Activated T-cell treated with anti-CD3 and anti-CD28 coated beads, Interleukin-2, amount 50 U/mL, for 24 hours (primary cell): ENCODE data around the gene TRNT1.

Source experiments
- DNase-seq: peaks from one replicate; pipeline ENCODE4 v3.0.0-alpha.2; 2020
- H3K27ac Mint-ChIP-seq: 2 replicates; pipeline ENCODE4 v1.8.0; 2020; ENCODE audit warnings: mild to moderate bottlenecking, mixed read lengths
- H3K27me3 Mint-ChIP-seq: 2 replicates; pipeline ENCODE4 v1.8.0; 2020; ENCODE audit warnings: mixed read lengths
- H3K36me3 Mint-ChIP-seq: 2 replicates; pipeline ENCODE4 v1.8.0; 2020; ENCODE audit warnings: low read depth, mixed read lengths
- H3K4me1 Mint-ChIP-seq: 2 replicates; pipeline ENCODE4 v1.8.0; 2020; ENCODE audit warnings: low read depth, mixed read lengths
- H3K4me3 Mint-ChIP-seq: 2 replicates; pipeline ENCODE4 v1.8.0; 2020; ENCODE audit warnings: mild to moderate bottlenecking, moderate library complexity, mixed read lengths
- H3K9me3 Mint-ChIP-seq: 2 replicates; pipeline ENCODE4 v1.8.0; 2020; ENCODE audit warnings: mixed read lengths

TRNT1 gene

DNA sequence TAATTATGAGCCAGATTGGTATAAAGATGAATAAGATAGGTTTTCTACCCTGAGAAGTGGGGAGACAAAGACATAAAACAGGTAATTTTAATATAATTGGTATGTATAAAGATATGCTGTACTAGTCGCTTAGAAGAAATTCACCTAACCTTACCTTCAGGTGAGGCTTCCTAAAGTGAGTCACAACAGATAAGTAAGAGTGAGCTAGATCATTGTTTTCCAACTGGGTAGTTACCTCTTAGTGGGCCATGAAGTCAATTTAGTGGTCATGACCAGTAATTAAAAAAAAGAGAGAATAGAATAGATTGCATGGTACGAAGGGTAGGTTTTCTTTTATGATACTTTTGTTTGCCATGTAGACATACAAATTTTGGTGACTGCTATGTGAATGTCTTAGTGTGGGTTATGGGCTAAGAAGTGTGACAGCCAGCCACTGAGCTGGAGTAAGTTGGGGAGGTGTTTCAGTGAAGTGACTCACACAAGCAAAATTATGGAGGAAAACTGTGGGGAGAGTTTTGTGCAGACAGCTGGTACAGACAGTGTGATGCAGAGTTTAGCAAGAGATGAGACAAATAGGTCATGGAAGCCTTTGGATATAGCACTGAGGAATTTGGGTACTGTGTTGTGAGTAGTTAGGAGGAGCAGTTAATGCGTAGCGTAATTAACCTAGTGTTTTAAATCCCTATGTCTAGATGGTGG is 8.2 kb downstream of the TRNT1 start:
- Mint-ChIP-seq H3K27me3 (no peaks in the 10 kb centered on the region), H3K36me3 (peaks cover 88% of the 10 kb centered on the region), H3K27ac (peak overlapping the region; percentile 86), H3K4me1 (peaks cover 71% of the 10 kb centered on the region), H3K4me3 (peak overlapping the region; percentile 34), H3K9me3 (no peaks in the 10 kb centered on the region)
- no peak for DNase-seq

GRCh38 chr3:3137526-3137925 is 10.8 kb downstream of the TRNT1 start:
- peaks cover 74% of the 10 kb centered on the region for H3K4me1 Mint-ChIP-seq
- H3K27me3 Mint-ChIP-seq, result no peaks in the 10 kb centered on the region
- peak overlapping the region; percentile 65 for H3K27ac Mint-ChIP-seq
- no peak overlapping the region for H3K4me3 Mint-ChIP-seq
- no peak for DNase-seq
- H3K9me3 Mint-ChIP-seq, result no peaks in the 10 kb centered on the region
- H3K36me3 Mint-ChIP-seq, result peaks cover 98% of the 10 kb centered on the region

DNA sequence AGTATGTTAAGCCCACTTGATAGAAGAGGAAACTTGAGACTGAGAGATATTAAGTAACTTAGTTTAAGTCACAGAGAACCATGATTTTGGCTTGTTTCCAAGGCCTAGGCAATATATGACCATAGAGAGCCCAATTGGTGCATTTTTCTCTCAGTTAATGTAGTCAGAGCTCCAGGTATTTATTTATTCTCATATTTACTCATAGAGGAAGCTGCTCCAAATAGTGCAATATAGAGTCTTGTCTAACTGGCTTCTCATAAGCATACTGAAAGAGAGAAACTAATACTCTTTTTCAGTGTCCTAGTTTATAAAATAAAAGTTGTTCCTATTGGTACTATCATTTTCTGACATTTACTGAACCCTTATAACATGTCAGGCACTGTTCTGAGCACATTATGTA is 15.2 kb downstream of the TRNT1 start:
- no peak for DNase-seq
- peak overlapping the region; percentile 86 for H3K27ac Mint-ChIP-seq
- no peaks in the 10 kb centered on the region for H3K27me3 Mint-ChIP-seq
- peaks cover 99% of the 10 kb centered on the region for H3K36me3 Mint-ChIP-seq
- peaks cover 55% of the 10 kb centered on the region for H3K4me1 Mint-ChIP-seq
- H3K9me3 Mint-ChIP-seq, result no peaks in the 10 kb centered on the region
- H3K4me3 Mint-ChIP-seq, result no peak overlapping the region

GRCh38 chr3:3145831-3146230 is 19.1 kb downstream of the TRNT1 start:
- peak overlapping the region; percentile 84 for H3K27ac Mint-ChIP-seq
- no peaks in the 10 kb centered on the region for H3K9me3 Mint-ChIP-seq
- H3K4me1 Mint-ChIP-seq, result peaks cover 57% of the 10 kb centered on the region
- no peak overlapping the region for H3K4me3 Mint-ChIP-seq
- no peak for DNase-seq
- H3K36me3 Mint-ChIP-seq, result peaks cover 95% of the 10 kb centered on the region
- no peaks in the 10 kb centered on the region for H3K27me3 Mint-ChIP-seq

- H3K36me3 Mint-ChIP-seq, result peaks cover 95% of the 10 kb centered on the region
- no peak for DNase-seq
- no peak overlapping the region for H3K4me3 Mint-ChIP-seq
- H3K27me3 Mint-ChIP-seq, result no peaks in the 10 kb centered on the region
- H3K27ac Mint-ChIP-seq, result peak overlapping the region; percentile 80
- H3K9me3 Mint-ChIP-seq, result no peaks in the 10 kb centered on the region
- H3K4me1 Mint-ChIP-seq, result peaks cover 56% of the 10 kb centered on the region
These were observed 22.8 kb downstream of the TRNT1 start for GRCh38 chr3:3149560-3149959.

DNA sequence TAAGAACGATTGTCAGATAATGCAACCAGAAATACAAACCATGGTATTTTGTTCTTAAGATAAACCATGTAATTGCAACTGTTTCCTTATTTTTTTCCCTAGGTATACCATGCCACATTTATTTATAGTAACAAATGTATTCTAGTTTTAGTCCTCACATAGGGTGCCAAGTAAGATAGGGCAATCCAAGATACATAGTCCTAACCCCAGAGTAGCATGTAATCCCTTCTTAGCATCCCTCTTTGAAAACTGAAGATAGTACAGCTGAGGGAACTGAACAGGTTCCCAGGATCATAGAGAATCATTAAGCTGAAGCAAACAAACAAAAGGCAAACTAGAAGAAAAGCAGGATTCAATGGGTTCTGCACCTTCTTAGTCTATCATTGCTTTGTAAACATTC is 24.8 kb downstream of the TRNT1 start:
- no peak for DNase-seq
- Mint-ChIP-seq H3K27me3 (no peaks in the 10 kb centered on the region), H3K4me1 (peaks cover 50% of the 10 kb centered on the region), H3K4me3 (no peak overlapping the region), H3K36me3 (peaks cover 95% of the 10 kb centered on the region), H3K9me3 (no peaks in the 10 kb centered on the region), H3K27ac (peak overlapping the region; percentile 65)

- H3K27me3 Mint-ChIP-seq, result no peaks in the 10 kb centered on the region
- peaks cover 53% of the 10 kb centered on the region for H3K4me1 Mint-ChIP-seq
- H3K36me3 Mint-ChIP-seq, result peaks cover 100% of the 10 kb centered on the region
- no peak overlapping the region for H3K4me3 Mint-ChIP-seq
- DNase-seq, result no peak
- peak overlapping the region; percentile 74 for H3K27ac Mint-ChIP-seq
- peaks cover 5% of the 10 kb centered on the region for H3K9me3 Mint-ChIP-seq
These were observed 28.3 kb downstream of the TRNT1 start for GRCh38 chr3:3154879-3155610.

GRCh38 chr3:3157484-3157883 is 30.7 kb downstream of the TRNT1 start:
- peaks cover 59% of the 10 kb centered on the region for H3K4me1 Mint-ChIP-seq
- peaks cover 5% of the 10 kb centered on the region for H3K9me3 Mint-ChIP-seq
- peaks cover 97% of the 10 kb centered on the region for H3K36me3 Mint-ChIP-seq
- no peak for DNase-seq
- H3K27me3 Mint-ChIP-seq, result no peaks in the 10 kb centered on the region
- peak overlapping the region; percentile 80 for H3K27ac Mint-ChIP-seq
- H3K4me3 Mint-ChIP-seq, result no peak overlapping the region

DNA sequence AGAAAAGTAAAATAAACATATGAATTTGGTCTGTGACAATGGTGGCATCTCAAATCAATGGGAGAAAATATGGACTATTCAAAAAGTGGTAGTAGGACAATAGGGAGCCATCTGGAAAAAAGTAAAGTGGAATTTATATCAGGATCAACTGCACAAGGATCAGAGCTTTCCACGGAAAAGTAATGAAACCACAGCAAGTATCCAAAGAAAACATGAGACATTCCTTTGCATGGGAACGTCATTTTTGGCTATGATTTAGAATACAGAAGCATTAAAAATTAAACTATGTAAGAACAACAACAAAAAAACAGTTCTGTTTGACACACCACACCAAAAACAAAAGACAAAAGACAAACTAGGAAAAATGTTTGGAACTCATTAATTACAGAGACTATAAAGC is 34.1 kb downstream of the TRNT1 start:
- Mint-ChIP-seq H3K4me3 (no peak overlapping the region), H3K36me3 (peaks cover 97% of the 10 kb centered on the region), H3K27ac (peak overlapping the region; percentile 77), H3K27me3 (no peaks in the 10 kb centered on the region), H3K9me3 (peaks cover 5% of the 10 kb centered on the region), H3K4me1 (peaks cover 77% of the 10 kb centered on the region)
- DNase-seq, result no peak

DNA sequence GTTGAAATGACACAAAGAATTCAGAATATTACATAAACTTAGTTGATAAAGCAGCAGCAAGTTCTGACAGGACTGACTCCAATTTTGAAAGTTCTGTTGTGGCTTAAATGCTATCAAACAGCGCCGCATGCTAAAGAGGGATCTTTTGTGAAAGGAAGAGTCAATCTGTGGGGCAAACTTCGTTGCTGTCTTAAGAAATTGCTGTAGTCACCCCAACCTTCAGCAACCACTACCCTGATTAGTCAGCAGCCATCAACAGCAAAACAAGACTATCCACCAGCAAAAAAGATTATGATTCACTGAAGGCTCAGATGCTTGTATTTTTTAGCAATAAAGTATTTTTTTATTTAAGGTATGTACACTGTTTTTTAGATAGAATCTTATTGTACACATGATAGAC is 38.5 kb downstream of the TRNT1 start:
- DNase-seq, result no peak
- Mint-ChIP-seq H3K9me3 (no peaks in the 10 kb centered on the region), H3K4me1 (peaks cover 72% of the 10 kb centered on the region), H3K27ac (peak overlapping the region; percentile 83), H3K4me3 (no peak overlapping the region), H3K27me3 (no peaks in the 10 kb centered on the region), H3K36me3 (peaks cover 89% of the 10 kb centered on the region)

DNA sequence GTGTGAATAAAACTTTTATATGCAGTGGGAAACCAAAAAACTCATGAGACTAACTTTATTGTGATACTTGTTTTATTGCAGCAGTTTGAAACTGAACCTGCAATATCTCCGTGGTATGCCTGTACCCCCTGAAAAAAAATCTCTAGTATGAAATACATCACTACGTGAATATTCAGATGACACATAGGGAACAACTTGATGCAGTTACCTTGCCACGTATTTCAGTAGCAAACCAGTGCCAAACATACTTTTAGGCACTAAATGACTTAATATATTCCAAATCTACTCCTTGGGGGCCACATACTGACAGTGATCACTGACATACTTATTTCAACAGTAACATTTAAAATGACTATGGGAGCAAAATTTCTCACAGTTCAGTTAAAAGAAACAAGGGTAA is 38.9 kb downstream of the TRNT1 start:
- H3K36me3 Mint-ChIP-seq, result peaks cover 89% of the 10 kb centered on the region
- no peak for DNase-seq
- peaks cover 73% of the 10 kb centered on the region for H3K4me1 Mint-ChIP-seq
- H3K9me3 Mint-ChIP-seq, result no peaks in the 10 kb centered on the region
- no peaks in the 10 kb centered on the region for H3K27me3 Mint-ChIP-seq
- peak overlapping the region; percentile 83 for H3K27ac Mint-ChIP-seq
- H3K4me3 Mint-ChIP-seq, result no peak overlapping the region

DNA sequence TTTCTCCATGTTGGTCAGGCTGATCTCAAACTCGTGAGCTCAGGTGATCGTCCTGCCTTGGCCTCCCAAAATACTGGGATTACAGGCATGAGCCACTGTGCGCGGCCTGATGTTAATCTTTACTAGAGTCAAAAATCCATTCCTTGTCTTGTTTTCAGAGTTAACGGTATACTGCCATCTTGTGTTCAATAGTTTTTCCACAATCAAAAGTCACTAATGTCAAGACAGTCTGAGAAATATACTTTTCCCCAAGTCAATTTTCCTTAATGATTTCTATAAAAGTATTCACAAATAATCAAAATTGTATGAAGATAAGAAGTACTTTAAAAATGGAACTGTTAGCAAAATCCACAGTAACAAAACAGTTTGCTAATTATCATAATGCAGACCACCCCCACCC is 44.3 kb downstream of the TRNT1 start:
- DNase-seq, result no peak
- H3K4me3 Mint-ChIP-seq, result no peak overlapping the region
- H3K4me1 Mint-ChIP-seq, result peaks cover 73% of the 10 kb centered on the region
- peak overlapping the region; percentile 95 for H3K27ac Mint-ChIP-seq
- H3K36me3 Mint-ChIP-seq, result peaks cover 88% of the 10 kb centered on the region
- no peaks in the 10 kb centered on the region for H3K9me3 Mint-ChIP-seq
- no peaks in the 10 kb centered on the region for H3K27me3 Mint-ChIP-seq

DNA sequence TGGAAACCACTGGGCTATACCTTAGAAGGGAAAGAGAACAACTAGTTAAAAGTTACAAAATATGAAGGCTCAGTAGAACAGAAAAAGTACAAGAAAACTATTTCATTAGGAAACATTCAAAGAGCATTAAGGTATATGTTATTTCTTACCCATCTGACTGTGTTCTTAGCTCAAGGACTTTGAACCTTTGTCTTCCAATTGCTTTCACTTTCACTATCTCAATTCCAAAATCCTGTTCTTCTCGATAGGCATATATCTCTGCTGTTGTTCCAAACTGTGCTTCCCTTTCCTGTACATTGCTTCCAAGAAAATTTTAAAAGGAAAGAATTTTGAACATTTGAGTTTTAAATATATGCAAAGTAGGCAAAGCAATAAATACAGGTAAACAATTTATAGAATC is 45.9 kb downstream of the TRNT1 start:
- Mint-ChIP-seq H3K4me3 (peak overlapping the region; percentile 74), H3K27ac (peak overlapping the region; percentile 95), H3K36me3 (peaks cover 85% of the 10 kb centered on the region), H3K4me1 (peaks cover 74% of the 10 kb centered on the region), H3K27me3 (no peaks in the 10 kb centered on the region), H3K9me3 (no peaks in the 10 kb centered on the region)
- no peak for DNase-seq

DNA sequence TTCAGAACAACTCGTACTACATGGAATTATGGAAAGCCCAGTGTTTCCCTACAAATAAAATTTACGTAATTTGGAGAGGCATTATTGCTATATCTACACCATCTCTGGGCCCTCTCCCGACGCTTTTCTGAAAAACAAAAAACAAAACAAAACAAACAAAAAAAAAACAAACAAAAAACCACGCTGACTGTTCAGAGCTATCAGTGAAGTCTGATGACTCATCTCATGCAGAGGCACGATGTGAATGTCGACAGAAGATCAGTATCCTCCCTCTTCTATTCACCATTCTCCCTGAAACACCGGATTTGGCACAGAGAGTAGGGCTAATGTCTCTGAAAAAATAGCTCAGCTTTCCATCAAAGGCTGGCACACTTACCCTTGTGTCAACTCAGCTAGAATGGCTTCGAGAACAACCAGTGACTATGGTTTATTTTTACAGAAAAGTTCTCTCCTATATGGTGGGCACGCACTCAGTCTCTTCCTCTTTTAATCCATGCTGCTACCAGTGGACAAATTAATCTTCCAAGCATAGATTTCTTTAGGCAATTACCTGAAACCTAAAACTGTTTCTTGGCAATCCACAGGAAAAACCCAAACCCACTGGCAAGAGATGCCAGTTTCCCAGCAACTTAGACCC is 51.2 kb downstream of the TRNT1 start:
- Mint-ChIP-seq H3K27me3 (no peaks in the 10 kb centered on the region), H3K27ac (peak overlapping the region; percentile 95), H3K36me3 (peaks cover 49% of the 10 kb centered on the region), H3K9me3 (no peaks in the 10 kb centered on the region), H3K4me3 (peak overlapping the region; percentile 90), H3K4me1 (peaks cover 62% of the 10 kb centered on the region)
- DNase-seq, result no peak
